HG03521 (cell line): ENCODE results near the gene FRMD4B.
"Not testable (repeated sequence)": the region's sequence is repeated elsewhere in the genome, so short reads cannot be mapped to it uniquely, and the experiment has no call there.

ENCODE experiments used
- ATAC-seq: cut with Tn5 transposase; IDR thresholded peaks from one replicate; pipeline ENCODE4 v1.9.1; 2021; ENCODE audit warnings: mild to moderate bottlenecking, moderate library complexity; ENCODE audit not compliant: unreplicated experiment

Gene FRMD4B

GRCh38 chr3:69292185-69292584 lies 93.7 kb downstream of the FRMD4B start:
- no peak for ATAC-seq

- ATAC-seq = no peak
Measured at GRCh38 chr3:69290430-69290829, 95.5 kb downstream of the FRMD4B start.

- ATAC-seq = no peak
Measured at GRCh38 chr3:69290006-69290405, 95.9 kb downstream of the FRMD4B start.

DNA sequence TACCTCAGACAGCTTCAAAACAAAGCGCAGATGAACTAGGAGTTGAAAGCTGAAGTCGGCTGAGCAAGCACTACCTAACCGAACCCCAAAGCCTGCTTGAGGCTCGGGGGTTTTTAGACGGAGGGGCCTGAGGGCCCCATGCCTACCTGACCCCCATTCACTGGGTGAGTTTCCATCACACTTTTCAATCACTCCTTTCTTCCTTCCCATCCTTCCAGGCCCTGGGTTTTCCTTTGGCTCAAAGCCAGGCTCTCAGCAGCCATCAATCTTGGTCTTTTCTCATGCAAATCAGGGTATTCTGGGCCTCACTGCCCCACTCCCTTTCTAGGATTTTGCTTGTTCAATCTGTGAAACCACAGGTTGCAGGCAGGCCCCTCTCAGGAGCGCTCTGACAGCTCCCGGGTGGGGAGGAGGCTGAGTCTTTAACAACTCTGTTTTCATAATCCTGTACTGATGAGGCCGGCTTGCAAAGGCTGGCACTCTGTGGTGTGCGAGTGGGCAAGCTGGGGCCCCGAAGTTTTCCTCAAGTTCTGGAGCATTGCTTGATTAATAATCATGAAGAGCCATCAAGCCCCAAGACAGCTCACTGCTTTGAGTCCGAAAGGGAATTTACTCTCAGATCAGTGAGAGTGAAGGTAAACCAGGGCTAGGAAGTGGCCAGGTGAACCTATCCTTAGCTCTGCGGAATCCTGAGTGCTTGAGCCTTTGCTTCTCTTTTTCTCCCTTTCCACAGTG lies 97.6 kb downstream of the FRMD4B start:
- no peak for ATAC-seq

GRCh38 chr3:69283913-69284611 lies 101.8 kb downstream of the FRMD4B start:
- ATAC-seq = no peak

GRCh38 chr3:69283496-69283895 lies 102.4 kb downstream of the FRMD4B start:
- ATAC-seq = no peak

- ATAC-seq = no peak
Measured at GRCh38 chr3:69282181-69282580, 103.7 kb downstream of the FRMD4B start.

GRCh38 chr3:69277403-69277802 lies 108.5 kb downstream of the FRMD4B start:
- not testable (repeated sequence) for ATAC-seq

GRCh38 chr3:69276884-69277283 lies 109.0 kb downstream of the FRMD4B start:
- ATAC-seq = no peak

DNA sequence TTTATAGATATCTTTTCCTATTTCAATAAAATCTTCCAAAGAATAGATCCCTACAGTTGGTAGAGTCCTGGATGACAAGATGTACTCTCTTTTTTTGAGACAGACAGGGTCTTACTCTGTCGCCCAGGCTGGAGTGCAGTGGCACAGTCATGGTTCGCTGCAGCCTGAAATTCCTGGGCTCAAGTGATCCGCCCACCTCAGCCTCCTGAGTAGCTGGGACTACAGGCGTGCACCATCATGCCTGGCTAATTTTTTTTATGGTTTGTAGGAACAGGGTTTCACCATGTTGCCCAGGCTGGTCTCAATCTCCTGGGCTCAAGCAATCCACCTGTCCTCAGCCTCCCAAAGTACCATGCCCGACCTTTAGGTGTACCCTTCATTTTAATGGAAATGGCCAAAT lies 109.7 kb downstream of the FRMD4B start:
- not testable (repeated sequence) for ATAC-seq

GRCh38 chr3:69273896-69274295 lies 112.0 kb downstream of the FRMD4B start:
- no peak for ATAC-seq

DNA sequence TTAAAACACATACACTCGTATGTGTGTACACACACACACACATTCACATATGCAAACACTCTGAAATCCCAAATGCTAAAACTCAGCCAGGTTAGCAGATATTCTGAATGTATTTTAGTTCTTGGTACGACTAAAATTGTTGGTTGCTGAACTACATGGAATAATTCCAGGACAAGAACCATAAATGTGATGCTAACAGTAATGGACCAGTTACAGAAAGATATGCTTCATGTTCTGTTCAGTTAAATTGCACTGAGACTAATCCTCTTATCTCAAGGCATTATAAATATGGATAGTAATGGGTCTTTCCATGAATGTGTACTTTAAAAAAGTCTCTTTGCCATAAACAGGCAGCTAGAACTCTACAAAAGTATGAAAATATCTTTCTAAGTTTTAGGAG lies 113.3 kb downstream of the FRMD4B start:
- ATAC-seq = no peak

DNA sequence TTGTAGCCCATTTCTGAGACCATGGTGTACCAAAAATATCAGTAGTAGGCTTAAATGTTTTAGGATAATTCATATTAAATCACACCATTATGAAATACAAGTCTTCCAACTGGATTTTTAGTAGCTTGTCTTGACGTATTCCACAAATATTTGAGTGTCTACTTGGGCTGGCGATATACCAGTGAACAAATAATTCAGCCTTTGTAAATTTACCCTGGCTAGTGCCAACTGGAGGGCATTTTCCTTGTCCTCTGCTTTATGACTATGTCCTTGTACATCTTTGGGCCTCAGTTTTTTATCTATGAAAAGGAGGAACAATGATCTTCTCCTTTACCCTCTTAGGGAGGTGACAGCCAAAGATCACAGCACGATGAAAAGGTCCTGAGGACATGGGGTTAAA lies 114.8 kb downstream of the FRMD4B start:
- ATAC-seq = no peak

GRCh38 chr3:69266585-69266984 lies 119.3 kb downstream of the FRMD4B start:
- ATAC-seq = no peak

- not testable (repeated sequence) for ATAC-seq
Measured at GRCh38 chr3:69266071-69266470, 119.8 kb downstream of the FRMD4B start.

GRCh38 chr3:69260843-69261405 lies 125.0 kb downstream of the FRMD4B start:
- ATAC-seq = not testable (repeated sequence)

GRCh38 chr3:69260216-69260787 lies 125.6 kb downstream of the FRMD4B start:
- ATAC-seq = no peak

GRCh38 chr3:69259125-69259524 lies 126.8 kb downstream of the FRMD4B start:
- ATAC-seq = no peak

DNA sequence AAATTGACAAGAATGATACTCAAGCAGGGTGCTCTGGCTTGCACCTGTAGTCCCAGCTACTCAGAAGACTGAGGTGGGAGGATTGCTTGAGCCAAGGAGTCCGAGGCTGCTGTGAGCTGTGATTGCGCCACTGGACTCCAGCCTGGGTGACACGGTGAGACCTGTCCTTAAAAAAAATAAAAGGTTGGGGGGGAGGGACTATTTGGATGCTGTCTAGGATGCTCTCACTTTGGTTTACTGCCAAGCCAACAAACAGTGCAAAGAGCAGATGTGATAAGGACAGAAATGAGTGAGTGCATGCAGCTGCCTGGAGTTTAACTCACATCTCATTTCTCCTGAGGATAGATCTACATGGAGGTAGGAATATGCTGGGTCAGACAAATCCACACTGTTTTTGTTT lies 130.0 kb downstream of the FRMD4B start:
- no peak for ATAC-seq

- no peak for ATAC-seq
Measured at GRCh38 chr3:69254351-69254750, 131.5 kb downstream of the FRMD4B start.

DNA sequence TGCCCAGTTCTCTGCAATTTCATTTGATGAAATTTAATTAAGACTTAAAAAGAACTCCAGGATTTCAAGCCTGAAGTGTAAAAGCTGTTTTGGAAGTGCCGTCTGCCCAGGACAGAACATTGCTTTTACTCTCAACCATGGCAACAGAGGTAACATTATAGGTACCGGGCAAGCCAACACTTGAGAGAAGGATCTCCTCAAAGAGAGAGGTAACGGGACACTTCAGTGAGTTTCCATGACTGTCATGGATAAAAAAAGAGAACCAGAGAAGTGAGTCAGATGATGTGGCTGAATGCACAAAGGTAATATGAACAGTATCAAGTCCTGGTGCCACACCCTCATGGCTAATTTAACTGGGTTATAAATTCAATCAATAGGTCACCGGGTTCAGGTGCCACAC lies 133.3 kb downstream of the FRMD4B start:
- no peak for ATAC-seq

GRCh38 chr3:69252141-69252540 lies 133.7 kb downstream of the FRMD4B start:
- ATAC-seq = no peak
